OCI-LY7 (cell line): Measurements from ENCODE around the gene PROK2. TPM values are rescaled to one million over a fixed set of nuclear protein-coding genes. Genes with fewer than 3 reads are reported as not detected.

ENCODE experiments used
- BruUV-seq: library from RNA; stranded (reverse); fragments of 400-500 nt; replicated peaks from 2 replicates; lab custom pipeline; 2021; lab: Mats Ljungman, UMichigan
- CTCF ChIA-PET: fragments of 300-600 bp; sonication (Branson Sonifier 250); formaldehyde crosslinking; loops from one replicate; lab custom pipeline; 2022; ENCODE audit warnings: antibody characterized with exemption; ENCODE audit not compliant: unreplicated experiment; lab: Charles Lee
- POLR2A ChIA-PET: fragments of 300-600 bp; sonication (Branson Sonifier 250); formaldehyde crosslinking; loops from one replicate; lab custom pipeline; 2022; ENCODE audit warnings: antibody characterized with exemption; lab: Charles Lee
- DNase-seq: peaks from one replicate; pipeline ENCODE4 v3.0.0-alpha.2; 2015; ENCODE audit warnings: low spot score
- H2AFZ ChIP-seq: fragments of 200-600 bp; sonication (generic), shearing (Covaris generic); 2 replicates; pipeline ENCODE4 v1.6.1; 2014; ENCODE audit warnings: mild to moderate bottlenecking, antibody characterized with exemption, low read length, moderate library complexity
- H3K27ac ChIP-seq: fragments of 200-600 bp; sonication (generic); 2 replicates; pipeline ENCODE4 v1.5.1; 2014; ENCODE audit warnings: mixed run types, low read depth, mild to moderate bottlenecking, moderate library complexity, low read length, inconsistent platforms; ENCODE audit not compliant: poor library complexity, severe bottlenecking
- H3K36me3 ChIP-seq: fragments of 200-600 bp; sonication (generic); 2 replicates; pipeline ENCODE4 v1.6.1; 2014; ENCODE audit warnings: mild to moderate bottlenecking, antibody characterized with exemption, low read length, moderate library complexity, mixed read lengths; ENCODE audit not compliant: insufficient read depth
- H3K4me1 ChIP-seq: fragments of 200-600 bp; sonication (generic); 2 replicates; pipeline ENCODE4 v1.5.1; 2014; ENCODE audit warnings: mild to moderate bottlenecking, low read length; ENCODE audit not compliant: insufficient read depth, poor library complexity, severe bottlenecking
- H3K4me2 ChIP-seq: fragments of 200-600 bp; sonication (generic); 2 replicates; pipeline ENCODE4 v1.6.1; 2014; ENCODE audit warnings: mild to moderate bottlenecking, low read length
- H3K4me3 ChIP-seq: fragments of 200-600 bp; sonication (generic); 2 replicates; pipeline ENCODE4 v1.5.1; 2014; ENCODE audit warnings: mild to moderate bottlenecking, low read depth, low read length; ENCODE audit not compliant: poor library complexity, severe bottlenecking
- H3K79me2 ChIP-seq: fragments of 200-600 bp; sonication (generic); 2 replicates; pipeline ENCODE4 v1.6.1; 2016; ENCODE audit warnings: low read depth, mild to moderate bottlenecking, low read length, moderate library complexity, mixed read lengths; ENCODE audit not compliant: insufficient read depth
- H3K9me2 ChIP-seq: fragments of 200-600 bp; sonication (generic); 2 replicates; pipeline ENCODE4 v1.6.1; 2016; ENCODE audit warnings: mild to moderate bottlenecking, low read length, mixed read lengths; ENCODE audit not compliant: insufficient read depth
- H3K9me3 ChIP-seq: fragments of 200-600 bp; sonication (generic); 2 replicates; pipeline ENCODE4 v1.6.1; 2014; ENCODE audit warnings: mild to moderate bottlenecking, mixed run types, low read length, mixed read lengths
- H4K20me1 ChIP-seq: fragments of 200-600 bp; sonication (generic); 2 replicates; pipeline ENCODE4 v1.6.1; 2014; ENCODE audit warnings: mild to moderate bottlenecking, antibody characterized with exemption, low read length, moderate library complexity, mixed read lengths; ENCODE audit not compliant: insufficient read depth
- EZH2phosphoT487 ChIP-seq: fragments of 200-600 bp; sonication (generic); IDR thresholded peaks from 2 replicates; pipeline ENCODE4 v1.6.1; 2018; ENCODE audit warnings: low read depth, borderline replicate concordance, mild to moderate bottlenecking, mixed run types, antibody characterized with exemption, low read length, moderate library complexity, mixed read lengths
- intact Hi-C: fragments of 100-400 bp; cut with micrococcal nuclease; formaldehyde crosslinking; loops from one replicate; pipeline ENCODE4 v1.10.0; 2022; ENCODE audit not compliant: unreplicated experiment
- total RNA-seq, 2 experiments: library from RNA; depleted of rRNA in 1 of 2; stranded (reverse); fragments of >200 nt in 1 of 2; shearing (Covaris generic) in 1 of 2; gene quantifications; 2 replicates each; pipeline ENCODE4 v1.2.3, GENCODE V29; 2014 to 2022
- TF ChIP-seq, protein P1 (sequence below): fragments of 200-600 bp; sonication (generic); conservative IDR thresholded peaks from 2 replicates; pipeline ENCODE4 v1.5.1; 2014; ENCODE audit warnings: mild to moderate bottlenecking, antibody characterized with exemption, low read length, moderate library complexity, mixed read lengths

PROK2 gene
- total RNA-seq, 2 experiments from 2014 or later = not detected

DNA sequence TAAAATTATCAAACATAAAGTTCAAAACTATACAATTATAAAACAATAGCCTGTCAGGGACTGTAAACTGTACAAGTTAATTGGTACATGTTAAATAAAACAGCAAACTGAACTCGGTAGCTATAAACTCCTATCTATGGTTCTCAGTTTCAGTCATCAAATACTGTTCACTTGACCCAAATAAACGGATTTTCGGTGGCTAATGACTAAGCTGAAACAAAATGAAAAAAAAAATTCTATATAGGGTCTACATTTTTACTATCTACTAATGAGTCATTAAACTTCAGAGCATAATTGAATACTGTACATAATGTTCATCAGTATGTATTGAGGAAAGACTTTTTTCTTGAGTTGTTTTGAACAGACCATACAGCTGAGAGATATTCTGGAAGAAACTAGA is 6.6 kb downstream of the PROK2 start:
- Histone ChIP-seq H2AFZ (no peak overlapping the region), H3K4me3 (no peak overlapping the region), H3K36me3 (no peaks in the 10 kb centered on the region), H3K9me2 (no peaks in the 10 kb centered on the region), H4K20me1 (no peaks in the 10 kb centered on the region), H3K4me1 (no peaks in the 10 kb centered on the region), H3K27ac (no peak overlapping the region), H3K9me3 (no peaks in the 10 kb centered on the region), H3K4me2 (no peak overlapping the region), H3K79me2 (no peaks in the 10 kb centered on the region)
- POLR2A ChIA-PET = interaction anchor here (0.6 to 1.0 kb wide), 4 partner anchors 14 to 916 kb away, joined by 3 to 5 read pairs (median 4); no protein-coding TSS in a partner anchor
- TF ChIP-seq EZH2phosphoT487 = 0 out of 2 replicates have a peak, but pooled peaks have one; percentile 47
- TF ChIP-seq, protein P1, sequence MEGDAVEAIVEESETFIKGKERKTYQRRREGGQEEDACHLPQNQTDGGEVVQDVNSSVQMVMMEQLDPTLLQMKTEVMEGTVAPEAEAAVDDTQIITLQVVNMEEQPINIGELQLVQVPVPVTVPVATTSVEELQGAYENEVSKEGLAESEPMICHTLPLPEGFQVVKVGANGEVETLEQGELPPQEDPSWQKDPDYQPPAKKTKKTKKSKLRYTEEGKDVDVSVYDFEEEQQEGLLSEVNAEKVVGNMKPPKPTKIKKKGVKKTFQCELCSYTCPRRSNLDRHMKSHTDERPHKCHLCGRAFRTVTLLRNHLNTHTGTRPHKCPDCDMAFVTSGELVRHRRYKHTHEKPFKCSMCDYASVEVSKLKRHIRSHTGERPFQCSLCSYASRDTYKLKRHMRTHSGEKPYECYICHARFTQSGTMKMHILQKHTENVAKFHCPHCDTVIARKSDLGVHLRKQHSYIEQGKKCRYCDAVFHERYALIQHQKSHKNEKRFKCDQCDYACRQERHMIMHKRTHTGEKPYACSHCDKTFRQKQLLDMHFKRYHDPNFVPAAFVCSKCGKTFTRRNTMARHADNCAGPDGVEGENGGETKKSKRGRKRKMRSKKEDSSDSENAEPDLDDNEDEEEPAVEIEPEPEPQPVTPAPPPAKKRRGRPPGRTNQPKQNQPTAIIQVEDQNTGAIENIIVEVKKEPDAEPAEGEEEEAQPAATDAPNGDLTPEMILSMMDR = no peak
- intact Hi-C loops = no loop called here
- CTCF ChIA-PET = no interaction called here
- no peak for DNase-seq
- no TSS peak for BruUV-seq

DNA sequence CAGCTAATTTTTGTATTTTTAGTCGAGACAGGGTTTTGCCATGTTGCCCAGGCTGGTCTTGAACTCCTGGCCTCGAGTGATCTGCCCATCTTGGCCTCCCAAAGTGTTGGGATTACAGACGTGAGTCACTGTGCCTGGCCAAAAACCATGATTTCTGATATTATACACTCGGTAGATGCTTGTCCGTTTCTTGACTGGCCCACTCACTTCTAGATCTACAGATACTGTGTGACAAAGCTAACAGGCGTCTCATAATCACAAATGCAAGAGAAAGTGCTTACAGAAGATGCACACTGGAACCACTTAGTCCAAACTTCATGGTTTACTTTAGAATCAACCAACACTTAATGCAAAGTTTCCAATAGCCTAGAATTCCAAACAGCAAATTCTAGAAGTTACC is 8.4 kb downstream of the PROK2 start:
- Histone ChIP-seq H2AFZ (no peak overlapping the region), H4K20me1 (no peaks in the 10 kb centered on the region), H3K4me3 (no peak overlapping the region), H3K4me2 (no peak overlapping the region), H3K9me2 (no peaks in the 10 kb centered on the region), H3K79me2 (no peaks in the 10 kb centered on the region), H3K4me1 (no peaks in the 10 kb centered on the region), H3K27ac (no peak overlapping the region), H3K9me3 (no peaks in the 10 kb centered on the region), H3K36me3 (no peaks in the 10 kb centered on the region)
- BruUV-seq = no TSS peak
- POLR2A ChIA-PET = no interaction called here
- no peak for DNase-seq
- intact Hi-C loops = no loop called here
- TF ChIP-seq, protein P1 = no peak
- TF ChIP-seq EZH2phosphoT487 = no peak
- CTCF ChIA-PET = no interaction called here

DNA sequence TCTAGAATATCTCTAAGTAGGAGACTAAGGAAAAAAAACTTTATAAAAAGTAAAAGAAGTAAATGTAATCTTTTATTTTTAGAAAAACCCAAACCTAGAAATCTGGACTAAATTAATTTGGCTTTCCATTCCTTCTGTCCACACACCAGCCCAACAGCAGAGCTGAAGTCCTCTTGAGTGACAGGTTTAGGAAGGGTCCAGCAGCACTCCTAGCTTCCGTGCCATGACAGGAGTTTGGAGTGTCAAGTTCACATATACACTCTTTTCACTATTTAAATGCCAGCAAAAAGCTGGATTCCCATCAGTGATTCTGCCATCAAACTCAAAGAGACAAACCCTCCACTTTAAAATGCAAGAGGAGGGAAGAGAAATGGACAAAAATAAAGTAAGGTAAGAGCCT is 13.1 kb downstream of the PROK2 start:
- no peak overlapping the region for H3K4me2 ChIP-seq
- POLR2A ChIA-PET = no interaction called here
- H3K27ac ChIP-seq = no peak overlapping the region
- CTCF ChIA-PET = no interaction called here
- H3K79me2 ChIP-seq = no peaks in the 10 kb centered on the region
- H3K36me3 ChIP-seq = no peaks in the 10 kb centered on the region
- intact Hi-C loops = no loop called here
- H4K20me1 ChIP-seq = no peaks in the 10 kb centered on the region
- TF ChIP-seq, protein P1 = no peak
- TF ChIP-seq EZH2phosphoT487 = no peak
- no peaks in the 10 kb centered on the region for H3K4me1 ChIP-seq
- H2AFZ ChIP-seq = no peak overlapping the region
- H3K4me3 ChIP-seq = no peak overlapping the region
- no peaks in the 10 kb centered on the region for H3K9me2 ChIP-seq
- no peak for DNase-seq
- no TSS peak for BruUV-seq
- no peaks in the 10 kb centered on the region for H3K9me3 ChIP-seq
